Measurements from ENCODE around the gene KAZN.

Gene KAZN

DNA sequence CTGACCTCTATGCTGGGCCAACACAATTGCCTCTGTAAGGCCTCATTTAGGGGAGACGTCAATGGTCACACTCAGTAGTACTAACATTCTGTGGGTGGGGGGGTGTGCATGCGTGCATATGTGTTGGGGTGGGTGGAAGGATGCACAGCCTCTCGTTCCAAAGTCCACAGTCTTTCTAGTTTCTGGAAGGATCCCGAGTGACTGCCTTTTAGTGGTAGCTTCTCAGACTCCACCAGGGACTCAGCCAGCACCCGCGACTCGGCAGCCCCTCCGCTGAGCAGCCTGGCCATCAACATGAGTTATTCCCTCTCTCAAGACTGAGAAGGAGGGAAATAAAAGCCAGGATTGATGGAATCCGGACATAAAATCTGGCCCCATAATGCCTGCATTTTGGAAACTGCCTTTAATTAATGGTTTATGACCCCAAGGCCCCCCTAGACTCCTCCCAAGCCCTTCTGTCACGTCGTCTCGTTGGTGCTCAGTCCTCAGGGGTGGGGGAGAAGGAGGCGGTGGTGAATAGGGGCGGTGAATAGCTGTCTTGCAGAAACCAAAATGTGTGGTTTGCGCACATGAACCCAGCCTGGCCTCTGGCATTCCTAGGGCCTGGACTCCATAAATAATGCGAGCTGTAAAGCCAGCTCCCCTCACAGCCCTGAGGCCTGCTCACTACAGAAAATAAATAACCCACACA lies 489.9 kb downstream of the KAZN start:
- no peak overlapping the region for H3K4me3 ChIP-seq (ENCODE audit: low read length in 2 of 2)
- H3K9ac ChIP-seq (ENCODE audit: low read depth in 1 of 2, low read length in 2 of 2) = no peak overlapping the region
- peak overlapping the region; percentile 6 to 29 for H3K27ac ChIP-seq (ENCODE audit: low read depth in 2 of 2, low read length in 2 of 2)
- H3K9me3 ChIP-seq (ENCODE audit: control insufficient read depth in 2 of 2, low read length in 2 of 2) = no peaks in the 10 kb centered on the region
- no peaks in the 10 kb centered on the region for H3K36me3 ChIP-seq (ENCODE audit: control insufficient read depth in 2 of 2, insufficient read depth in 2 of 2, low read length in 2 of 2)
- H3K4me1 ChIP-seq (ENCODE audit: control insufficient read depth in 2 of 2, insufficient read depth in 2 of 2, low read length in 2 of 2) = peaks cover 17 to 18% of the 10 kb centered on the region in 2 donors
- H3K27me3 ChIP-seq (ENCODE audit: control insufficient read depth in 2 of 2, insufficient read depth in 2 of 2, low read length in 2 of 2) = no peaks in the 10 kb centered on the region

DNA sequence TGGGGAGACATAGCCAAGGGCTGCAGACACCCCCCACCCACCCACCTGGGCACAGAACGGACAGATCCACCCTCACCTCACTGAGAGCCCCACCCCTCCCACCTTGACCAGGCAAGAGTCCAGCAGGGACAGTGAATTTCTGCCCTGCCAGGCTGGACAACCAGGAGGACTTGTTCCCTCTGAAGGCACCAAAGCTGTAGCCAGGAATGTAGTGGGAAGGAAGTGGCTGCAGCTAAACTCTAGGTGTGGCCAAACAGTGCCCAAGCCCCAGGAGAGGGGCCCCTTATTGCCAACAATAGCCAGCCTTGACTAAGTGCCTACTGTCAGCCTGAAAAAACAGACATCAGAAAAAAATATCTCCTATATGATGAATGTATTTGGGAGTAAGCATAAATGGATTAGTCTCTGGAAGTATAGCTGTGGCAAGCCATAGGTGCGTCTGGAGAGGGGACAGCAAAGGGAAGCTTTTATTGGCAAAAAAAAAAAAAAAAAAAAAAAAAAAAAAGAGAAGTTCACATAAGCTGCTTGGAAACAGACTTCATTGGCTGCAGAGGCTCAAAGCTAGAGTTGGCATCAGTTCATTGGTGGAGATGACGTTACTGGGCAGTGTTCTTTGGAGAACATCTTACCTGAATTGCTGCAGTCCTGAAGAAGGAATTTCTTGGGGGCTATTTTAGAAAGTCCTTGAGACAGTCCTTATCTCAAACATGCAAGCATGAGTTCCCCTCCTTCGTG lies 490.9 kb downstream of the KAZN start:
- no peak overlapping the region for H3K9ac ChIP-seq (ENCODE audit: low read depth in 1 of 2, low read length in 2 of 2)
- no peaks in the 10 kb centered on the region for H3K27me3 ChIP-seq (ENCODE audit: control insufficient read depth in 2 of 2, insufficient read depth in 2 of 2, low read length in 2 of 2)
- peak overlapping the region; percentile 6 to 7 for H3K27ac ChIP-seq (ENCODE audit: low read depth in 2 of 2, low read length in 2 of 2)
- no peaks in the 10 kb centered on the region for H3K36me3 ChIP-seq (ENCODE audit: control insufficient read depth in 2 of 2, insufficient read depth in 2 of 2, low read length in 2 of 2)
- no peak overlapping the region for H3K4me3 ChIP-seq (ENCODE audit: low read length in 2 of 2)
- H3K9me3 ChIP-seq (ENCODE audit: control insufficient read depth in 2 of 2, low read length in 2 of 2) = no peaks in the 10 kb centered on the region
- H3K4me1 ChIP-seq (ENCODE audit: control insufficient read depth in 2 of 2, insufficient read depth in 2 of 2, low read length in 2 of 2) = peaks cover 17 to 18% of the 10 kb centered on the region in 2 donors

DNA sequence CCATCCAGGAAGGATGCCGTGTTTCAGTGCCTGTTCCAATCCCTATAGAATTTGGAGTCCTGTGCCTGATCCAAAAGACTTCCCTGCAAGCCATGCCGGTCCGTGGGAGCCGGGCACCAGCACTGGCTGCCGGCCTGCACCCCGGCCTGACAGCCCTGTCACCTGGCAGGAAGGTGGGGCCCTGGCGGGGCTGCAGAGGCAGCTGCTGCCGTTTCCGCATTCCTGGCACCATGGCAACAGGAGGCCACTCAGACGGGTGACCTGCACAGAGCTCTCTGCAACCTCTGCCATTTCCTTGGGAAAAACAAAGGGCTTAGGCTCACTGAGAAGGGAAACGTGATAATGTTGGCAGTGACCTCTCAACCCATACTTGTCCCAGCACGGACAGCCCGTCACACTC lies 491.9 kb downstream of the KAZN start:
- peak overlapping the region; percentile 23 to 38 for H3K4me3 ChIP-seq (ENCODE audit: low read length in 2 of 2)
- no peak overlapping the region for H3K27ac ChIP-seq (ENCODE audit: low read depth in 2 of 2, low read length in 2 of 2)
- H3K36me3 ChIP-seq (ENCODE audit: control insufficient read depth in 2 of 2, insufficient read depth in 2 of 2, low read length in 2 of 2) = no peaks in the 10 kb centered on the region
- H3K9ac ChIP-seq (ENCODE audit: low read depth in 1 of 2, low read length in 2 of 2) = no peak overlapping the region
- peaks cover 17 to 18% of the 10 kb centered on the region in 2 donors for H3K4me1 ChIP-seq (ENCODE audit: control insufficient read depth in 2 of 2, insufficient read depth in 2 of 2, low read length in 2 of 2)
- H3K9me3 ChIP-seq (ENCODE audit: control insufficient read depth in 2 of 2, low read length in 2 of 2) = no peaks in the 10 kb centered on the region
- no peaks in the 10 kb centered on the region for H3K27me3 ChIP-seq (ENCODE audit: control insufficient read depth in 2 of 2, insufficient read depth in 2 of 2, low read length in 2 of 2)

DNA sequence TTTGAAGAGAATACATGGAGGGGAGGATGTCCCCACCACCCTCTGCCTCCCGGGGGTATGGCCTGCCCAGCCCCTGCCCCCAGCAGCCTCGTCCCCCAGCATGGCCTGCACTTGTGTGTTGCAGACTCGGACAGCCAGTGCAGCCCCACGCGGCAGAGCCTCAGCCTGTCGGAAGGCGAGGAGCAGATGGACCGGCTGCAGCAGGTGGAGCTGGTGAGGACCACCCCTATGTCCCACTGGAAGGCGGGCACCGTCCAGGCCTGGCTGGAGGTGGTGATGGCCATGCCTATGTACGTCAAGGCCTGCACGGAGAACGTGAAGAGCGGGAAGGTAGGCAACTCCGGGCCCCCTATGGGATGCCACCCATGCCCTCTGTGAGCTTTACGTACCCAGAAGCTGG lies 495.6 kb downstream of the KAZN start:
- Histone ChIP-seq H3K27ac (ENCODE audit: low read depth in 2 of 2, low read length in 2 of 2) (no peak overlapping the region), H3K4me1 (ENCODE audit: control insufficient read depth in 2 of 2, insufficient read depth in 2 of 2, low read length in 2 of 2) (peaks cover 15 to 16% of the 10 kb centered on the region in 2 donors), H3K9me3 (ENCODE audit: control insufficient read depth in 2 of 2, low read length in 2 of 2) (no peaks in the 10 kb centered on the region), H3K4me3 (ENCODE audit: low read length in 2 of 2) (no peak overlapping the region), H3K36me3 (ENCODE audit: control insufficient read depth in 2 of 2, insufficient read depth in 2 of 2, low read length in 2 of 2) (no peaks in the 10 kb centered on the region), H3K9ac (ENCODE audit: low read depth in 1 of 2, low read length in 2 of 2) (no peak overlapping the region), H3K27me3 (ENCODE audit: control insufficient read depth in 2 of 2, insufficient read depth in 2 of 2, low read length in 2 of 2) (no peaks in the 10 kb centered on the region)

DNA sequence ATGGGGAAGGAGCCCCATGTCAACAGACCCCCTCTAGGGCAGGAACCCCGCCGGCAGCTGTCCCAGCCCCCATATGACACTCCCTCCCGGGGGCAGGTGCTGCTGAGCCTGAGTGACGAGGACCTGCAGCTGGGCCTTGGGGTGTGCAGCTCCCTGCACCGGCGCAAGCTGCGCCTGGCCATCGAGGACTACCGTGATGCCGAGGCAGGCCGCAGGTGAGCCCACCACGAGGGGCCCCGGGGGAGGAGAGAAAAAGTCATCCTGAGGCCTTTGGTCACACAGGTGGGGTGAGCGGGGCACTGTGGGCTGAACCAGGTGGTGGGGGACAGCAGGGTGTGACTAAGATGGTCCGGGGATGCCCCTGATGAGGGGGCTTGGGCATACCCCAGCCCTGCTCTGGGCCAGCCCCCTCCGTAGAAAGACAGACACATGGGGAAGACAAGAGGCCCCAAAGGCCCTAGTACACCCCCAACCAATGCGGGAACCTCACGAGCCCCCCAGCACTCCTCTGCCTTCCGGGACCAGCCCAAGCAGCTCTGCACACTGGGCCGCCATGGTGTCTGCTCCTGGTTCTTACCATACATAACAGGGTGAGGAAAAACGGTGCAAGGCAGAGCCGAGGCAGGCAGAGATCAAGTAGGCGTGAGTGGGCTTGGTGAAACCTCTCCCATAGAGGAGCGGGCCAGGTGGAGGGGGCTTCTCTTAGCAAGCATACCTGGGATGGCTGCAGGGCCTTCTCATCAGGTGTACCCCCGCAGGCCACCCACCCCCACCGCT lies 496.4 kb downstream of the KAZN start:
- Histone ChIP-seq H3K4me3 (ENCODE audit: low read length in 2 of 2) (no peak overlapping the region), H3K36me3 (ENCODE audit: control insufficient read depth in 2 of 2, insufficient read depth in 2 of 2, low read length in 2 of 2) (no peaks in the 10 kb centered on the region), H3K4me1 (ENCODE audit: control insufficient read depth in 2 of 2, insufficient read depth in 2 of 2, low read length in 2 of 2) (peaks cover 7 to 9% of the 10 kb centered on the region in 2 donors), H3K27me3 (ENCODE audit: control insufficient read depth in 2 of 2, insufficient read depth in 2 of 2, low read length in 2 of 2) (no peaks in the 10 kb centered on the region), H3K9ac (ENCODE audit: low read depth in 1 of 2, low read length in 2 of 2) (no peak overlapping the region), H3K27ac (ENCODE audit: low read depth in 2 of 2, low read length in 2 of 2) (no peak overlapping the region), H3K9me3 (ENCODE audit: control insufficient read depth in 2 of 2, low read length in 2 of 2) (no peaks in the 10 kb centered on the region)

DNA sequence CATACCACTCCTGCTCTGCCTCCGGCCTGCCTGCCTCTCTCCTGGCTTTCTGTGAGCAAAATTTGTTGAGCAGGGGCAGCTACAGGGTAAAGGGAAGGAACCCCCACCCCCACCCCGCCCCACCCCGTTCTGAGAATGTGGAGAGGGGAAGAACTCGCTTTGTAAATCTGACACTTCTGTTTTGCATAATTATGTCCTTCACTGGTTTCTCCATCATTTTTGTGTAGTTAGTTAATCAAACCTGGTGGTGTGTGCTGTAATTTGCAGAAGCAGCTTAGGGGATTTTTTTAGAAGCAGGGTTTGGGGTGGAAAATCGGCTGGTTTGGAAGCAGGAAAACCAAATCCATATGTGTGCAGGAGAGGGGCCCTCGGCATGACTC lies 497.0 kb downstream of the KAZN start:
- H3K27ac ChIP-seq (ENCODE audit: low read depth in 2 of 2, low read length in 2 of 2) = no peak overlapping the region
- peaks cover 2 to 5% of the 10 kb centered on the region in 2 donors for H3K4me1 ChIP-seq (ENCODE audit: control insufficient read depth in 2 of 2, insufficient read depth in 2 of 2, low read length in 2 of 2)
- H3K36me3 ChIP-seq (ENCODE audit: control insufficient read depth in 2 of 2, insufficient read depth in 2 of 2, low read length in 2 of 2) = no peaks in the 10 kb centered on the region
- no peak overlapping the region for H3K9ac ChIP-seq (ENCODE audit: low read depth in 1 of 2, low read length in 2 of 2)
- no peaks in the 10 kb centered on the region for H3K27me3 ChIP-seq (ENCODE audit: control insufficient read depth in 2 of 2, insufficient read depth in 2 of 2, low read length in 2 of 2)
- H3K4me3 ChIP-seq (ENCODE audit: low read length in 2 of 2) = no peak overlapping the region
- H3K9me3 ChIP-seq (ENCODE audit: control insufficient read depth in 2 of 2, low read length in 2 of 2) = no peaks in the 10 kb centered on the region

DNA sequence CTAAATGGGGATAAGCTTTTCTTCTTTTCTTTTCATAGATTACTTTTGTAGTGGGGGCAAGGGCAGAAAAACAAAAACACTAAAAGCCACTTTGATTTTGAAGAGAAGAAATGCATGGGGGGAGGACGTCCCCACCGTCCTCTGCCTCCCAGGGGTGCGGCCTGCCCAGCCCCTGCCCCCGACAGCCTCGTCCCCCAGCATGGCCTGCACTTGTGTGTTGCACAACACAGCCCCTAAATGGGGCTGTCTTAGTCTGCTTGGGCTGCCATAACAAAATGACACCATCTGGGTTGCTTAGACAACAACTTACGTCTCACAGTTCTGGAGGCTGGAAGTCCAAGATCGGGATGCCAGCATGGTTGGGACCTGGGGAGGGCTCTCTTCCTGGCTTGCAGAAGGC lies 497.8 kb downstream of the KAZN start:
- Histone ChIP-seq H3K9me3 (ENCODE audit: control insufficient read depth in 2 of 2, low read length in 2 of 2) (no peaks in the 10 kb centered on the region), H3K36me3 (ENCODE audit: control insufficient read depth in 2 of 2, insufficient read depth in 2 of 2, low read length in 2 of 2) (no peaks in the 10 kb centered on the region), H3K27me3 (ENCODE audit: control insufficient read depth in 2 of 2, insufficient read depth in 2 of 2, low read length in 2 of 2) (peaks cover 4 to 5% of the 10 kb centered on the region in 2 donors), H3K27ac (ENCODE audit: low read depth in 2 of 2, low read length in 2 of 2) (no peak overlapping the region), H3K4me1 (ENCODE audit: control insufficient read depth in 2 of 2, insufficient read depth in 2 of 2, low read length in 2 of 2) (no peaks in the 10 kb centered on the region), H3K4me3 (ENCODE audit: low read length in 2 of 2) (no peak overlapping the region), H3K9ac (ENCODE audit: low read depth in 1 of 2, low read length in 2 of 2) (no peak overlapping the region)

DNA sequence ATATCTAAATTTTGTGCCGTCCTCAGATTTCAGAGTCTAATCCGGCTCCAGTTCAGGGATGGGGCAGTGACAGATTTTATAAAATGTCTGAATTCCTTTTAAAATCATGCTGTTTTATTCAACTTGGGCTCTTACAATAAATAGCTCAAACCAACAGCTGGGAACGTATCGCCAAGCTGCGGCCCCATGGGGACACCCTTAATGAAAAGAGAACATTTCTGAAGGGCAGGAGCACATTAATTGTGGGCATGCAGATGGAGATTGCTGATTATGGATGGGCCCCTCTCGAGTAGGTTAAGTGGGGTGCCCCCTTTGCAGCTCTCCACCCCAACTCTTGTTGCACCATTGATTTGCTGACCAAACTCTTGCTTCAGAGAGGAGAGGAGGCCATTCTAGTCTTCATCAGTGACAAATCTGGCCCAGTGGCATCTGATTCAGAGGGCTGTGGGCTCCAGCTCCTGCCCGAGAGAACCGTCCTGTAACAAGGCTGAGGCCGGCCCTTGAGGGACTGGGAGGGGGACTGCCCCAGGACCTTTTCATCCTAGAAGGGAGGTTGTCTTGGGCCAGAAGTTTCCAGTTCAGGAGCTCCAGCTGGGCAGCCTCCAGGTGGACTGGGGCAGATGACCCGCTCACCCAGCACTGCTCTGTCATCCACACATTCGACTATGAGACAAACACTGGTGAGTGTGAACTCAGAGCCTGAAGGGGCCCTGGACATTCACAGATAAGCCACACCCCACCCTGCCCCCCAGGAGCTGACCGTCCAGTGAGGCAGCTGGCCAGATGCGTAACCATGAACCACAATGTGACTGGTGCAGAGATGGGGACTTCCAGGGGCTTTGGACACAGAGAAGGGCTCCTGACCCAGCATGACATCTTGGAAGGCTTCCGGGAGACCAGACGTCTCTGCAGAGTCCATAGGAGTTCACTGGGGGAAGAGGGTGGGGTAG lies 500.0 kb downstream of the KAZN start:
- Histone ChIP-seq H3K27me3 (ENCODE audit: control insufficient read depth in 2 of 2, insufficient read depth in 2 of 2, low read length in 2 of 2) (peaks cover 4 to 9% of the 10 kb centered on the region in 2 donors), H3K4me3 (ENCODE audit: low read length in 2 of 2) (no peak overlapping the region), H3K36me3 (ENCODE audit: control insufficient read depth in 2 of 2, insufficient read depth in 2 of 2, low read length in 2 of 2) (no peaks in the 10 kb centered on the region), H3K9ac (ENCODE audit: low read depth in 1 of 2, low read length in 2 of 2) (no peak overlapping the region), H3K4me1 (ENCODE audit: control insufficient read depth in 2 of 2, insufficient read depth in 2 of 2, low read length in 2 of 2) (no peaks in the 10 kb centered on the region), H3K9me3 (ENCODE audit: control insufficient read depth in 2 of 2, low read length in 2 of 2) (no peaks in the 10 kb centered on the region), H3K27ac (ENCODE audit: low read depth in 2 of 2, low read length in 2 of 2) (no peak overlapping the region)

DNA sequence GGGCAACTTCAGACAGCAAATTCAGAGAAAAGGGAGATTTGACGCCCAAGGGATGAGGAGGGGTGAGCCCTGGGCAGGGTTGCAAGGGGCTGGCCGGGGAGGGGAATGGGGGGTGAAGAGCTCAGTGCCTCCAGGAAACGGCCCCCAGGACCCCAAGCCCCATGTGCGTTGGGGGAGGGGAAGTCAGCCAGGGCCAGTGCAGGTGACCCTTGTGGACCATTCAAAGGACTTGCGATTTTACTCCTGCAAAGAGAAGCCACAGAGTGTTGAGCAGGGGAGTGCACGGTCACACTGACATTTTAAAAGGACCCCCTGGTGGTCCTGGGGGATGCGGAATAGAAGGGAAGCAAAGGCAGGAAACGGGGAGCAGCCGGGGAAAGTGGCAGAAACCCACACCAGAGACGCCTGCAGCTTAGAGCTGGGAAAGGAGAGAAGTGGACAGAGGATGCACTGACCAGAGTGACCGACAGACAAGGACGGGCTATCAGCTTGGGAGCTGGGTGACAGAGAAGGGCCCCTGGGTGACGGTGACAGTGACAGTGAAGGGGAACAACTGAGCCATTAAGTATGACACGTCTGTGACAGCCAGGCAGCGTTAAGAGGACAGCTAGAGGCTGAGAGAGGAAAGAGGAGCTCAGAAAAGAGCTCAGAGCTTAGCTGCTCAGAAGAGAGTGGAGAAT lies 501.1 kb downstream of the KAZN start:
- Histone ChIP-seq H3K4me3 (ENCODE audit: low read length in 2 of 2) (no peak overlapping the region), H3K4me1 (ENCODE audit: control insufficient read depth in 2 of 2, insufficient read depth in 2 of 2, low read length in 2 of 2) (no peaks in the 10 kb centered on the region), H3K9me3 (ENCODE audit: control insufficient read depth in 2 of 2, low read length in 2 of 2) (no peaks in the 10 kb centered on the region), H3K9ac (ENCODE audit: low read depth in 1 of 2, low read length in 2 of 2) (no peak overlapping the region), H3K27me3 (ENCODE audit: control insufficient read depth in 2 of 2, insufficient read depth in 2 of 2, low read length in 2 of 2) (peaks cover 4 to 9% of the 10 kb centered on the region in 2 donors), H3K27ac (ENCODE audit: low read depth in 2 of 2, low read length in 2 of 2) (no peak overlapping the region), H3K36me3 (ENCODE audit: control insufficient read depth in 2 of 2, insufficient read depth in 2 of 2, low read length in 2 of 2) (no peaks in the 10 kb centered on the region)
